ENCODE results near the gene MMS19.

- TF ChIP-seq CTCF (conservative IDR thresholded peaks at IDR 0.05; ENCODE audit: low read depth, low read length) (no peak), EZH2 (IDR thresholded peaks at IDR 0.05; ENCODE audit: borderline replicate concordance, low read depth, low read length, poor library complexity, severe bottlenecking) (no peak)
Observed at GRCh38 chr10:97511711-97512440, 13.7 kb upstream of the MMS19 start.

All from A673 (cell line).